Astrocyte (in vitro differentiated cells and primary cell): ENCODE measurements around the gene TMEM62.

Experiments used
- CTCF ChIP-seq: IDR thresholded peaks from 2 replicates; pipeline ENCODE4 v1.5.1; 2011; ENCODE audit warnings: low read depth, mild to moderate bottlenecking, inconsistent platforms, low read length, moderate library complexity; ENCODE audit not compliant: insufficient read depth
- EZH2 ChIP-seq: IDR thresholded peaks from 2 replicates; pipeline ENCODE4 v1.6.1; 2012; ENCODE audit warnings: mild to moderate bottlenecking, low read length, inconsistent platforms; ENCODE audit not compliant: insufficient read depth

- TF ChIP-seq CTCF (no peak), EZH2 (no peak)
These were observed 74.9 kb downstream of the TMEM62 start for GRCh38 chr15:43208052-43209002.
